Ishikawa (cell line): Measurements from ENCODE around the gene ZNF579.

Source experiments
- CEBPB ChIP-seq: IDR thresholded peaks from 2 replicates; pipeline ENCODE4 v1.6.1; 2012
- CREB1 ChIP-seq: IDR thresholded peaks from 2 replicates; pipeline ENCODE4 v1.6.1; 2012; ENCODE audit warnings: low read depth
- EGR1 ChIP-seq: IDR thresholded peaks from 2 replicates; pipeline ENCODE4 v1.6.1; 2012
- EP300 ChIP-seq: IDR thresholded peaks from 2 replicates; pipeline ENCODE4 v1.6.1; 2012; ENCODE audit warnings: borderline replicate concordance
- FOXM1 ChIP-seq: IDR thresholded peaks from 2 replicates; pipeline ENCODE4 v1.6.1; 2012; ENCODE audit warnings: low read depth, borderline replicate concordance
- MAX ChIP-seq: IDR thresholded peaks from 2 replicates; pipeline ENCODE4 v1.6.1; 2012
- NFIC ChIP-seq: IDR thresholded peaks from 2 replicates; pipeline ENCODE4 v1.6.1; 2012
- RAD21 ChIP-seq: IDR thresholded peaks from 2 replicates; pipeline ENCODE4 v1.6.1; 2012; ENCODE audit warnings: low read depth
- REST ChIP-seq: IDR thresholded peaks from 2 replicates; pipeline ENCODE4 v1.6.1; 2012; ENCODE audit warnings: low read depth, mild to moderate bottlenecking
- TAF1 ChIP-seq: IDR thresholded peaks from 2 replicates; pipeline ENCODE4 v1.6.1; 2012; ENCODE audit warnings: low read depth, mild to moderate bottlenecking
- TCF12 ChIP-seq: IDR thresholded peaks from 2 replicates; pipeline ENCODE4 v1.6.1; 2012; ENCODE audit warnings: low read depth
- TEAD4 ChIP-seq: IDR thresholded peaks from 2 replicates; pipeline ENCODE4 v1.6.1; 2012
- USF1 ChIP-seq: IDR thresholded peaks from 2 replicates; pipeline ENCODE4 v1.6.1; 2012
- YY1 ChIP-seq: IDR thresholded peaks from 2 replicates; pipeline ENCODE4 v1.6.1; 2012; ENCODE audit warnings: low read depth
- ZBTB7A ChIP-seq: IDR thresholded peaks from 2 replicates; pipeline ENCODE4 v1.6.1; 2012; ENCODE audit warnings: low read depth

The ZNF579 gene

DNA sequence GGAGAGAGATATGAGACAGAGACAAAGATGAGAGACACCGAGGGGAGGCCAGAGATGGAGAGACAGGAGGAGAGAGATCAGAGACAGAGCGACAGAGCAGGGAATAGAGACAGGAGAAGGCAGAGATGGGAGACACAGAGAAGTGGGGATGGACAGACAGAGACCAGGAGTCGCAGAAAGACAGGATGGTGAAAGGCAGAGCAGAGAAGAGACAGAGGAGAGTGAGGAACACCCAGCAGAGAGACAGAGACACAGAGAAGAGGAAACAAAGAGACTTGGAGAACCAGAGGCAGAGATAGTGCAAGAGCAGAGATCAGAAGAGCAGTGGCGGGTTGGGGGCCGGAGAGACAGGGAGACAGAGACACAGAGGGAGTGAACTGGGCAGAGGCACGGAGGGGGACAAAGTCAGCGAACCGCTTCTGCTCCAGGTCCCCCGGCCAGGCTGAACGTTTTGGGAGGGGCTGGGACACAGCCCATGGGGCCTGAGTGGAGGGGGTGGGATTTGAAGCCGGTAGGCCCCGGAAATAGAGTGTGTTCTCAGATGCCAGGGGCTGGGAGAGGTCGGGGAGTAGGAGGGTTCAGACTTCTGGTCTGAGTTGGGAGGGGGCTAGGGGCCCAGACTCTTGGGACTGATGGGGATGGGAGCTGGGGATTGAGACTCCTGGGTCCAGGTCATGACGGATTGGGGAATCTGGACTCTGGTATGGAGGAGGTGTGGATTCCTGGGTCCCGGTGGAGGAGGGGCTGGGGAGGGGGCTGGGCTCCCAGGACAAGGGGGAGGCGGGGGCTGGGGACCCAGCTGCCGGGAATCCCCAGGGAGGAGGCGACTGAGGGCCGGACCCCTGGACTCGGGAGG lies 654 bp downstream of the ZNF579 start:
- TF ChIP-seq FOXM1: no peak
- TF ChIP-seq EP300: no peak
- no peak for TF ChIP-seq TAF1

GRCh38 chr19:55578761-55579747 lies 1.6 kb downstream of the ZNF579 start:
- TF ChIP-seq TEAD4 (no peak), MAX (no peak), RAD21 (no peak), NFIC (no peak), FOXM1 (no peak), REST (no peak)

DNA sequence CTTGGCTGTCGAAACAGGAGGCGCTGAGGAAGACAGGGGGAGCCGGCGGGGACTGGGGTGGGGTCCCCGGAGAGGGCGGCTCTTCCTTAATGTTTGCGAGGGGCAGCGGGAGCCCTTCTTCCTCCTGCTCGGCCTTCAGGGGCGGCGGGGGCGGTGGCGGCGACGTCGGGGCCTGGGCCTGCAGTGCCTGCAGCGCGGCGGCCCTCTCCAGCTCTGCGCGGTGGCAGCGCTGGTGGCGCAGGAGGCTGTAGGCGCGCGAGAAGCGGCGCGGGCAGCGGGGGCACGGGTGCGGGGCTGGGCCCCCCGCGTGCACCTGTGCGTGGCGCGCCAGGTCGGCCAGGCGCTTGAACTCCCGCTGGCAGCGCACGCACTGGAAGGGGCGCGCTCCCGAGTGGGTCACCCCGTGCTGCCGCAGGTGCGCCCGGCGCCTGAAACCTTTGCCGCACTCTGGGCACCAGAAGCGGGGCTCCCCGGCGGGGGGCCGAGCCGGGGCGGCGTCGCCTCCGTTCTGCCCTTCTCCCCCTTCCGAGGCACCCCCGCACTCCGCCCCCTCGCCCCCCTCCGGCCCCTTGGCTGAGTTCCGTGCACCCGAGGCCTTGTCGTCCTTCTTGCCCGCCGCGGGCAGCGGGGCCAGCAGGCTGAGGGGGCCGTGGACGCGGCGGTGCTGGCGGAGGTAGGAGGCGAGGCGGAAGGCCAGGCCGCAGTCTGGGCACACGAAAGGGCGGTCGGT lies 2.5 kb downstream of the ZNF579 start:
- TF ChIP-seq REST: no peak
- no peak for TF ChIP-seq CEBPB
- no peak for TF ChIP-seq FOXM1
- no peak for TF ChIP-seq ZBTB7A
- TF ChIP-seq TAF1: no peak
- TF ChIP-seq MAX: no peak
- TF ChIP-seq EGR1: no peak
- no peak for TF ChIP-seq CREB1
- TF ChIP-seq RAD21: no peak
- no peak for TF ChIP-seq TEAD4
- TF ChIP-seq NFIC: no peak
- TF ChIP-seq EP300: no peak
- no peak for TF ChIP-seq TCF12

GRCh38 chr19:55576746-55577145 lies 3.9 kb downstream of the ZNF579 start:
- TF ChIP-seq RAD21: no peak
- no peak for TF ChIP-seq MAX
- TF ChIP-seq TAF1: no peak
- TF ChIP-seq NFIC: no peak
- TF ChIP-seq CREB1: no peak
- no peak for TF ChIP-seq YY1
- no peak for TF ChIP-seq TEAD4
- no peak for TF ChIP-seq EP300
- TF ChIP-seq REST: no peak
- TF ChIP-seq ZBTB7A: no peak
- TF ChIP-seq USF1: no peak
- TF ChIP-seq CEBPB: no peak
- TF ChIP-seq FOXM1: no peak
- no peak for TF ChIP-seq EGR1
- no peak for TF ChIP-seq TCF12
